COLO668 (cell line): ENCODE results near the gene FABP1.

Source experiments
- DNase-seq: peaks from one replicate; lab custom pipeline; 2025; ENCODE audit not compliant: unreplicated experiment; lab: John Stamatoyannopoulos, UW

FABP1 gene

GRCh38 chr2:88116669-88117432 lies 11.0 kb downstream of the FABP1 start:
- no peak for DNase-seq

DNA sequence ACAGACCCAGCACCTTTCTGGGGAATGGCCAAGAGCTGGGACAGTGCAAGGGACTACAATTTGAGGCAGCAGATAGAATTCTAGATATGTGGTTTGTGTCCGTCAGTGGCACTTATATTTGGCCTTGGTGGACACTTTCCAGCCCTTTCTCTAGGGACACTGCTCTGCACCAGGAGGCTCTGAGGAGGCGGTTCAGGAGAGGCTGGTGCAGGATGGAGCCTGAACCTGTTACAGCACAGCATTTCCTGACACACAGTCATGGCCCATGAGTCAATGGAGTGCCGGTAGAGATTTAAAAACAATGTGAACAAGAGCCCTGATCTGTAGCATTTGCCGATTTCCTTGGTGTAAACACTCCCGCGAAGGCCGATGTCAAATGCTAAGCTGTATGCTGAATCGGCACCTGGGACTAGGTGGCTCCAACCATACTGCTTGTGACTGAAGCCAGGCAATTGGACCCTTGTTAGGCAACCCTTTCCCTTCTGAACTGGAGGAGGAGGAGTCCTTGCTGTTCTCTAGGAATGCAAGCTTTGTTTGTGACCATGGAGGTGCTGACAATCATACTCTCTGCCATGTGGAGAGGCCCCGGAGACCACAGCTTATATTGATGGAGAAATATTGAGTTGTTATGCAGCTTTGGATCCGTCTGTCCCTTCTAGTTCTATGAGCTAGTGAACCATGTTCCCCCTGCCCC lies 11.9 kb downstream of the FABP1 start:
- DNase-seq, result no peak

GRCh38 chr2:88114889-88115288 lies 13.0 kb downstream of the FABP1 start:
- no peak for DNase-seq

GRCh38 chr2:88113069-88113468 lies 14.8 kb downstream of the FABP1 start:
- no peak for DNase-seq

DNA sequence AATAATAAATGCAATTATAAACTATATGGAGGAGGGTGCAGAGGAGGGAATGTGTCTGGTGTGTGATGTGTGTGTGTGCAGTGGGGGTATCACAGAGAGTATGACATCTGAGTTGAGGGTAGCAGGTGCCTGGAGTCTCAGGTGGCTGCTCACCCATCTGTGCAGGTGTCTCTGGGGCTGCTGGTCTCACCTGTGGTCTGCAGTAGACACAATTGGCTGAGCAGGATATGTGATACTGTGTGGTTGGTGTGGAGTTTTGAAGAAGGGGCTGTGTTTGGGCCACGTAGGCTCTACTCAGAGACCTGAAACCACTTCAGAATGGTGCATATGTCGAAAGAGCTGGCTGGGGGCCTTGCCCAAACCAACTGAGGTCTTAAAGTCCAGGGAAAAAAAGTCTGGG lies 17.0 kb downstream of the FABP1 start:
- no peak for DNase-seq

GRCh38 chr2:88108796-88109195 lies 19.1 kb downstream of the FABP1 start:
- no peak for DNase-seq

- no peak for DNase-seq
Measured at GRCh38 chr2:88100489-88100858, 27.4 kb downstream of the FABP1 start.

GRCh38 chr2:88099798-88100488 lies 27.9 kb downstream of the FABP1 start:
- DNase-seq, result no peak

- no peak for DNase-seq
Measured at GRCh38 chr2:88098558-88098900, 29.3 kb downstream of the FABP1 start.

DNA sequence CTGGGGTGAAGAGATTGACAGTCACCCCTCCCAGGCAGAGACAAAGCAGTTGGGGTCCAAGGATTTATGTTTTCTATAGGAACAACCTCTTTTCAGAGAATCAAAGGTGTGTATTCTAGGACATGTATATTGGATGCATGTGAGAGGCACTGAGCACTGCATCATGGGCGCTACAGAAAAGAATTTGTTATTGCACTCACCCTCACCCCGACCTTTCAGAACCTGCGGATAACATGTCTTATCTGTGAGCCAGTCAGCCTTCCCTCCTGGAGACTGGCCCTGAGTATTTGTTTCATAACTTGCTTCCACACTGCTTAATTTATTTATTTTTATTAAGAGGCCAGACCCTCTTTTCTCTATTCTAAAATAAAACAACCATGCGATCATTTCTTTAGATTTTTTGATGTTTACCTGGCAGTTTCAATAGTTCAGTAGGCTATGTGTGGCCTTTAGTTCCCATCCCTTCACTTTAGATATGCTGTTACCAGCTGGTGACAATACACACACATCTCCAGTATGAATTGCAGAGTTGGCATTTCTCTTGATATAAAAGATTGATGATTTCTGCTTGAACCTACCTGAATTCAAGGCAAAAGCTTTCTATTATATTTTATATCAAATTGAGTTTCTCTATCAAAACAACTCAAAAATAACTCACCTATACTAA lies 29.8 kb downstream of the FABP1 start:
- DNase-seq, result no peak

DNA sequence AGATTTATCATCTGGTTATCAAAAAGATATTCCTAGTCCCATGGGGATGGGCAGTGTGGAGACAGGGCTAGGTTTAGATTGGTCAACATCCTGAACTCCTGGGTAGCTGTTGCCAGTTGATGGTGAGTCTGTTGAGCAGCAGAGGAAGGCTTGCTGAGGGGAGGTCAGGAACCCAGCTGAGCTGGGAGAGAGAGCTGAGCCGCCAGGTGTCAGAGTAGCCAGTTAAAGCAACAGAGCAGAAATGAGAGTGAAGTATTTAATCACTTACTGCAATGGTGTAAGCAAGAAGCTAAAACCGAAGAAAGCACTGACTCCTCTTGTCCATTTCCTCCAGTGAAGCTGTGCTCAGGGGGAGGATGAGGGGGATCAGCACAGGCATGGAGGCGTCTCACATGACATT lies 30.7 kb downstream of the FABP1 start:
- DNase-seq, result no peak

DNA sequence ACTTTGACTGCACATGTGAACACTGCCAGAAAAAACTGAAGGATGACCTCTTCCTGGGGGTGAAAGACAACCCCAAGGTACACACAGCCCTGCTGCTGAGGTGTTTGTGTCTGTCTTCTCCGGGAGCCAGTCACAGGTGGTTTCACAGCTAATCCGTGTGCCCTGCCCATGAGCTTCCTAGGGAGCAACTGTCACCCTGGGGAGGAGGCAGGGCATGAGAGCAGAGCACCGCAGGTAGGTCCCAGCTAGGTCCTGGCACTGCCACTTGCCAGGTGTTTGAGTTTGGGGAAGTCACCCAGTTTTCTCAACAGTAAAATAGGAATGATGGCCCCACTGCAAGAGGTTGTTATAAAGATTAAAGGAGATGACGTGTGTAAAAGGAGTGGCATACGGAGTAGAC lies 31.2 kb downstream of the FABP1 start:
- DNase-seq, result no peak

DNA sequence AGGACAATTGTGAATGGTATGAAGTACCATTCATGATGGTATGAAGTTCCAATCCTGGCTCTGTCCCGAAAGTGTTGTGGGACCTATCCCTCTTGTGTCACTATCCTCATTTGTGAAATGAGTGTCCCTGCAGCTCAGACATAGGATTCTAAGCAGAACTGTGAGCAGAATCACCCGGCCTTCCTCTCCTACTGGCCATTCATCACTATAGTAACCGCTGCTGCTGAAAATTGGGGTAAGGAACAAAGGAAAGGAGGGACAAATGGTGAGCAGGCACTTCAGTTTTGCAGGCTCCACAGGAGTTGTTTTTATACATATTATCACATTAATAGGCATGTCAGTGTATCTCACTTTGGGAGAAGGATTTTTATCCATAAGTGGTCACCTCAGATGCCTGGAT lies 32.8 kb downstream of the FABP1 start:
- DNase-seq, result no peak

DNA sequence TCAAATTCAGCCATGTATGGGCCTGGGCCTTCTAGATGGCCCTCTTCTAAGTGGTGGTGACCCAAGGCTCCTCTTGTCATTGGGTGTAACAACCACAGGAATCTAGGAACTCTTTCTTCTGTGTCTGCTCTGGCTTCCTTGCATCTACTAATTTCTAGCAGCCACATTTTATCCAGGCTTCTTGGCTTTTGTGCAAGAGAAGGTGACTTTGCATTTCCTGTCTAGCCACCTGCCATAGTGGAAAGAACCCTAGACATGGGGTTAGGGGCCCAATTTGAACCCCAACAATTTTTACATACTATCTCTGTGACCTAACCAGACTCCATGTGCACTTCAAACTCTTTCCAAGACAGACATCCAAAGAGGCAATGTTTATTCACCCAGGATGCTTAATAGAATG lies 35.1 kb downstream of the FABP1 start:
- DNase-seq, result no peak

- DNase-seq, result no peak
Measured at GRCh38 chr2:88091943-88092342, 35.9 kb downstream of the FABP1 start.

GRCh38 chr2:88090446-88091283 lies 37.2 kb downstream of the FABP1 start:
- no peak for DNase-seq

DNA sequence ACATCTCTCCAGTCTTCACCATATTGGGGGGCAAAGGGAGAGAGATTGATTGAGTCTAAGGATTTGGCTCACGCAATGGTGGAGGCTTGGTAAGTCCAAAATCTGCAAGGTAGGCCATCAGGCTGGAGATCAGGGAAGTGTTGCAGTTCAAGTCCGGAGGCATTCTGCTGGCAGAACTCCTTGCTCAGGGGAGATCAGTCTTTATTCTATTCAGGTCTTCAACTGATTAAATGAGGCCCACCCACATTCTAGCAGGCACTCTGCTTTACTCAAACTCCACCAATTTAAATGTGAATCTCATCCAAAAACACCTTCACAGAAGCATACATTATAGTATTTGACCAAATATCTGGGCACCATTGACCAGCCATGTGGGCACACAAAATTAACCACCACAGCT lies 38.9 kb downstream of the FABP1 start:
- no peak for DNase-seq

- no peak for DNase-seq
Measured at GRCh38 chr2:88087763-88088162, 40.1 kb downstream of the FABP1 start.

- DNase-seq, result no peak
Measured at GRCh38 chr2:88087073-88087472, 40.8 kb downstream of the FABP1 start.

GRCh38 chr2:88086401-88086800 lies 41.5 kb downstream of the FABP1 start:
- no peak for DNase-seq

DNA sequence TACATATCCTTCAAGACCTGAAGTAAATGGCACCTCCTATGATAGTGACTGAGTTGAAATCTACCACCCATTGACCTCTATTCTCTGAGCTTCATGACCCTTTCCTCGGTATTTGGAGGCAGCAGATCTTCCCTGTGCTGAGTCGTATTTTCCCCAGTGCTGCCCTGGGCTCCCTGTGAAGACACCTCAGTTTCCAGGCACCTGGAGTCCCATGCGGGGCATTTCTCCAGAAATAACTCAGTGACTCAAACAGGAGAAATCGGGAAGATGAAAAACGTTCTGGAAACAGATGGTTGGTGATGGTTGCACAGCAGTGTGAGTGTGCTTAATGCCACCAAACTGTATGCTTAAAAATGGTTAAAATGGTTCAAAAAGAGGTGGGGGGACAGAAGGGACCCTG lies 42.3 kb downstream of the FABP1 start:
- no peak for DNase-seq
